GM19328 (cell line): ENCODE data around the gene KRTAP21-3.

Experiments
- ATAC-seq: cut with Tn5 transposase; IDR thresholded peaks from one replicate; pipeline ENCODE4 v1.9.1; 2021; ENCODE audit warnings: mild to moderate bottlenecking, moderate library complexity; ENCODE audit not compliant: unreplicated experiment

Gene KRTAP21-3

DNA sequence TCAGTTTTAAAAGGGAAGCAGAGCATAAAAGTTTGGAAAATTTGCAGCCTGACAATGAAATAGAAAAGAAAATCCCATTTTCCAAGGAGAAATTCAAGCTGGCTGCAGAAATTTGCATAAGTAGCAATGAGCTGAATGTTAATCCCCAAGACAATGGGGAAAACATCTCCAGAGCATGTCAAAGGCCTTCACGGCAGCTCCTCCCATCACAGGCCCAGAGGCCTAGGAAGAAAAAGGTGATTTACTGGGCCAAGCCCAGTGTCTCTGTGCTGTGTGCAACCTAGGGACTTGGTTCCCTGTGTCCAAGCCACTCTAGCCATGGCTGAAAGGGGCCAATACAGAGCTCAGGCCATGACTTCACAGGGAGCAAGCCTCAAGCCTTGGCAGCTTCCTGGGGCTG is 49.8 kb downstream of the KRTAP21-3 start:
- ATAC-seq, result no peak
